Measurements from ENCODE around the gene GPR15.

The GPR15 gene

GRCh38 chr3:98532275-98532637, 478 bp downstream of the GPR15 start:
- DNase-seq: no peak

- DNase-seq: no peak
Observed at GRCh38 chr3:98532709-98533571, 1.2 kb downstream of the GPR15 start.

GRCh38 chr3:98534168-98534567, 2.4 kb downstream of the GPR15 start:
- no peak for DNase-seq

GRCh38 chr3:98534734-98535133, 3.0 kb downstream of the GPR15 start:
- DNase-seq: no peak

GRCh38 chr3:98536456-98537017, 4.8 kb downstream of the GPR15 start:
- DNase-seq: no peak

- no peak for DNase-seq
Observed at GRCh38 chr3:98540346-98540745, 8.6 kb downstream of the GPR15 start.

GRCh38 chr3:98541695-98542094, 9.9 kb downstream of the GPR15 start:
- DNase-seq: no peak

- no peak for DNase-seq
Observed at GRCh38 chr3:98542623-98543022, 10.8 kb downstream of the GPR15 start.

- DNase-seq: no peak
Observed at GRCh38 chr3:98545940-98546339, 14.2 kb downstream of the GPR15 start.

- no peak for DNase-seq
Observed at GRCh38 chr3:98548544-98548943, 16.8 kb downstream of the GPR15 start.

GRCh38 chr3:98550833-98551232, 19.1 kb downstream of the GPR15 start:
- no peak for DNase-seq

- DNase-seq: no peak
Observed at GRCh38 chr3:98551236-98551635, 19.5 kb downstream of the GPR15 start.

GRCh38 chr3:98551754-98552153, 20.0 kb downstream of the GPR15 start:
- no peak for DNase-seq

- no peak for DNase-seq
Observed at GRCh38 chr3:98552232-98553020, 20.6 kb downstream of the GPR15 start.

- DNase-seq: no peak
Observed at GRCh38 chr3:98553021-98553563, 21.3 kb downstream of the GPR15 start.

GRCh38 chr3:98553753-98554152, 22.0 kb downstream of the GPR15 start:
- no peak for DNase-seq

- DNase-seq: no peak
Observed at GRCh38 chr3:98554580-98554979, 22.8 kb downstream of the GPR15 start.

GRCh38 chr3:98555025-98555379, 23.2 kb downstream of the GPR15 start:
- no peak for DNase-seq

GRCh38 chr3:98556164-98557130, 24.7 kb downstream of the GPR15 start:
- DNase-seq: peak; percentile 51 to 53

GRCh38 chr3:98557324-98558010, 25.7 kb downstream of the GPR15 start:
- peak in 1 of 2 donors; percentile 27 for DNase-seq

GRCh38 chr3:98558100-98558827, 26.5 kb downstream of the GPR15 start:
- DNase-seq: no peak
